Erythroblast (primary cell): ENCODE results near the gene PCDHGA7.

ENCODE experiments used
- GATA1 ChIP-seq: IDR thresholded peaks from 2 replicates; pipeline ENCODE4 v1.6.1; 2011; ENCODE audit warnings: low read depth, mild to moderate bottlenecking, control low read depth, low read length, moderate library complexity
- POLR2A ChIP-seq: IDR thresholded peaks from 2 replicates; pipeline ENCODE4 v1.6.1; 2011; ENCODE audit warnings: mild to moderate bottlenecking, low read length

- TF ChIP-seq POLR2A = no peak
- TF ChIP-seq GATA1 = no peak
These were observed 26.9 kb upstream of the PCDHGA7 start for GRCh38 chr5:141355641-141356040.
